ENCODE measurements around the gene MAP1LC3C. TPM values are rescaled to one million over a fixed set of nuclear protein-coding genes. Genes with fewer than 3 reads are reported as not detected.

The MAP1LC3C gene
- 25.8 TPM for polyA plus RNA-seq (ENCODE audit: insufficient read length)

GRCh38 chr1:241999026-241999425 lies at the start of gene MAP1LC3C:
Gene MAP1LC3C, minus strand, starts transcription at chr1:241999098. Its CDS starts 90 bp downstream, at chr1:241999008.
- DNase-seq: no peak

GRCh38 chr1:242043165-242043564 lies 44.3 kb upstream of the MAP1LC3C start:
- no peak for DNase-seq

GRCh38 chr1:242034392-242034791 lies 35.5 kb upstream of the MAP1LC3C start:
- DNase-seq: no peak

GRCh38 chr1:242033447-242033846 lies 34.5 kb upstream of the MAP1LC3C start:
- DNase-seq: no peak

GRCh38 chr1:242030071-242030470 lies 31.2 kb upstream of the MAP1LC3C start:
- DNase-seq: no peak

- no peak for DNase-seq
Measured at GRCh38 chr1:242025681-242026080, 26.8 kb upstream of the MAP1LC3C start.

GRCh38 chr1:242023805-242024204 lies 24.9 kb upstream of the MAP1LC3C start:
- DNase-seq: no peak

GRCh38 chr1:242019018-242019417 lies 20.1 kb upstream of the MAP1LC3C start:
- no peak for DNase-seq

- DNase-seq: peak; percentile 57
Measured at GRCh38 chr1:242017580-242018233, 18.8 kb upstream of the MAP1LC3C start.

- peak; percentile 29 for DNase-seq
Measured at GRCh38 chr1:242016479-242016878, 17.6 kb upstream of the MAP1LC3C start.

GRCh38 chr1:242011894-242012660 lies 13.2 kb upstream of the MAP1LC3C start:
- DNase-seq: peak; percentile 63

GRCh38 chr1:242008826-242009495 lies 10.1 kb upstream of the MAP1LC3C start:
- DNase-seq: peak; percentile 38

- no peak for DNase-seq
Measured at GRCh38 chr1:242006976-242007375, 8.1 kb upstream of the MAP1LC3C start.

- no peak for DNase-seq
Measured at GRCh38 chr1:242005866-242006535, 7.1 kb upstream of the MAP1LC3C start.

GRCh38 chr1:242004751-242005495 lies 6.0 kb upstream of the MAP1LC3C start:
- DNase-seq: no peak

- no peak for DNase-seq
Measured at GRCh38 chr1:242002510-242002909, 3.6 kb upstream of the MAP1LC3C start.

- no peak for DNase-seq
Measured at GRCh38 chr1:242002072-242002471, 3.2 kb upstream of the MAP1LC3C start.

GRCh38 chr1:242000434-242000833 lies 1.5 kb upstream of the MAP1LC3C start:
- DNase-seq: no peak

- peak; percentile 88 for DNase-seq
Measured at GRCh38 chr1:241998412-241998921, 431 bp downstream of the MAP1LC3C start.

- peak; percentile 26 for DNase-seq
Measured at GRCh38 chr1:241997401-241997998, 1.4 kb downstream of the MAP1LC3C start.

GRCh38 chr1:241994171-241994570 lies 4.7 kb downstream of the MAP1LC3C start:
- DNase-seq: no peak
